Measurements from ENCODE around the gene HTR6.
A peak's percentile ranks its signal among the peaks of the same experiment; 100 is the strongest.

The HTR6 gene

GRCh38 chr1:19657511-19657910, 7.2 kb upstream of the HTR6 start:
- DNase-seq = no peak

GRCh38 chr1:19658186-19658585, 6.5 kb upstream of the HTR6 start:
- DNase-seq = no peak

- peak; percentile 61 for DNase-seq
These were observed 2.9 kb upstream of the HTR6 start for GRCh38 chr1:19661721-19662228.

GRCh38 chr1:19662313-19662712, 2.4 kb upstream of the HTR6 start:
- DNase-seq = no peak

- no peak for DNase-seq
These were observed 466 bp downstream of the HTR6 start for GRCh38 chr1:19665186-19665495.

GRCh38 chr1:19665496-19666465, 1.1 kb downstream of the HTR6 start:
- no peak for DNase-seq

GRCh38 chr1:19668888-19669287, 4.2 kb downstream of the HTR6 start:
- DNase-seq = no peak

- no peak for DNase-seq
These were observed 6.1 kb downstream of the HTR6 start for GRCh38 chr1:19670787-19671186.

GRCh38 chr1:19672237-19672636, 7.6 kb downstream of the HTR6 start:
- no peak for DNase-seq

- no peak for DNase-seq
These were observed 11.1 kb downstream of the HTR6 start for GRCh38 chr1:19675797-19676196.

- DNase-seq = no peak
These were observed 11.8 kb downstream of the HTR6 start for GRCh38 chr1:19676438-19676922.

- DNase-seq = no peak
These were observed 13.8 kb downstream of the HTR6 start for GRCh38 chr1:19678493-19678892.

- DNase-seq = no peak
These were observed 14.3 kb downstream of the HTR6 start for GRCh38 chr1:19678931-19679453.

GRCh38 chr1:19679691-19680090, 15.0 kb downstream of the HTR6 start:
- DNase-seq = no peak

GRCh38 chr1:19680644-19681043, 16.0 kb downstream of the HTR6 start:
- no peak for DNase-seq

- no peak for DNase-seq
These were observed 17.6 kb downstream of the HTR6 start for GRCh38 chr1:19682257-19682656.

GRCh38 chr1:19682901-19683300, 18.2 kb downstream of the HTR6 start:
- DNase-seq = no peak

GRCh38 chr1:19683351-19683750, 18.7 kb downstream of the HTR6 start:
- DNase-seq = no peak

- no peak for DNase-seq
These were observed 20.0 kb downstream of the HTR6 start for GRCh38 chr1:19684677-19685076.

- no peak for DNase-seq
These were observed 21.3 kb downstream of the HTR6 start for GRCh38 chr1:19685994-19686393.

GRCh38 chr1:19687414-19687813, 22.7 kb downstream of the HTR6 start:
- DNase-seq = no peak

GRCh38 chr1:19688041-19688842, 23.6 kb downstream of the HTR6 start:
- DNase-seq = peak; percentile 52

GRCh38 chr1:19689085-19689757, 24.5 kb downstream of the HTR6 start:
- DNase-seq = no peak

All from CD4-positive, alpha-beta T cell treated with Interleukin-4 for 4 hours (primary cell).